HL-60 (cell line): ENCODE measurements around the gene RPRM.

Experiments
- CTCF ChIP-seq: IDR thresholded peaks from one replicate; pipeline ENCODE4 v1.5.1; 2011; ENCODE audit warnings: low read length, control low read depth, inconsistent platforms; ENCODE audit not compliant: insufficient read depth
- REST ChIP-seq: IDR thresholded peaks from 2 replicates; pipeline ENCODE4 v1.6.1; 2012; ENCODE audit warnings: low read depth; ENCODE audit not compliant: insufficient replicate concordance
- SPI1 ChIP-seq: IDR thresholded peaks from 2 replicates; pipeline ENCODE4 v1.6.1; 2012; ENCODE audit warnings: low read depth, mild to moderate bottlenecking, borderline replicate concordance

GRCh38 chr2:153476816-153477635 lies 1.5 kb downstream of the RPRM start:
- no peak for TF ChIP-seq SPI1
- TF ChIP-seq CTCF, result no peak
- no peak for TF ChIP-seq REST
